HEK293T (cell line): Measurements from ENCODE around the gene LCORL.

ENCODE experiments used
- ARNT ChIP-seq: fragments of 450-650 bp; IDR thresholded peaks from 2 replicates; pipeline ENCODE4 v1.6.1; 2017; ENCODE audit warnings: mild to moderate bottlenecking
- BHLHE40 ChIP-seq: fragments of 450-650 bp; IDR thresholded peaks from 2 replicates; pipeline ENCODE4 v1.6.1; 2016; ENCODE audit warnings: mild to moderate bottlenecking, moderate library complexity, borderline replicate concordance
- CTBP1 ChIP-seq: fragments of 450-650 bp; IDR thresholded peaks from 2 replicates; pipeline ENCODE4 v1.6.1; 2016; ENCODE audit warnings: borderline replicate concordance
- FOXA1 ChIP-seq: fragments of 450-650 bp; IDR thresholded peaks from 2 replicates; pipeline ENCODE4 v1.6.1; 2016; ENCODE audit warnings: mild to moderate bottlenecking
- FOXK2 ChIP-seq: fragments of 450-650 bp; IDR thresholded peaks from 2 replicates; pipeline ENCODE4 v1.6.1; 2016; ENCODE audit warnings: mild to moderate bottlenecking
- FOXM1 ChIP-seq: fragments of 450-650 bp; IDR thresholded peaks from 2 replicates; pipeline ENCODE4 v1.6.1; 2017; ENCODE audit warnings: mild to moderate bottlenecking, borderline replicate concordance
- HDGF ChIP-seq: fragments of 450-650 bp; IDR thresholded peaks from 2 replicates; pipeline ENCODE4 v1.6.1; 2017; ENCODE audit warnings: antibody characterized with exemption, borderline replicate concordance
- LEF1 ChIP-seq: fragments of 450-650 bp; IDR thresholded peaks from 2 replicates; pipeline ENCODE4 v1.6.1; 2017; ENCODE audit warnings: mild to moderate bottlenecking, borderline replicate concordance
- NFRKB ChIP-seq: fragments of 450-650 bp; IDR thresholded peaks from 2 replicates; pipeline ENCODE4 v1.6.1; 2016; ENCODE audit warnings: mild to moderate bottlenecking, moderate library complexity
- SP1 ChIP-seq: fragments of 450-650 bp; IDR thresholded peaks from 2 replicates; pipeline ENCODE4 v1.6.1; 2017
- SUZ12 ChIP-seq: fragments of 450-650 bp; IDR thresholded peaks from 2 replicates; pipeline ENCODE4 v1.6.1; 2016; ENCODE audit warnings: mild to moderate bottlenecking
- TARDBP ChIP-seq: fragments of 450-650 bp; IDR thresholded peaks from 2 replicates; pipeline ENCODE4 v1.6.1; 2016

DNA sequence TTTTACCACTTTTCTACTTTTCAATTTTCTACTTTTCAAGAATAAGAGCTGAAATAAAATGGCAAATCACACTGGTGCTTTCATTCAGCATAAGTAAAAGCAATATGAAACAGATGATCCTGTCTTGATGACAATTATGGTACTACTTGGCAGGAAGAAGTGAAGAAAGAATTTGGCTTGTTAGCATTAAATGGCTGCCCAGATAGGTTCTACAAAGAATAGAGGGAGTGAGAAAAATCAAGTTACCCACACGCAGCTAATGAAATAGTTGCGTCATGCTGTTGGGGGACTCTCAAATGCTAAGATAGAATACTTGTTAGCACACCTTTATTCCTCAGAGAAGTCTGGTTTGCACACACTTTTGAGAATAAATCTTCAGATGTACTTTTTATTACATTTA lies 12.5 kb upstream of the LCORL start:
- no peak for TF ChIP-seq ARNT
- no peak for TF ChIP-seq TARDBP
- TF ChIP-seq CTBP1: no peak
- TF ChIP-seq FOXM1: no peak
- TF ChIP-seq FOXK2: no peak
- no peak for TF ChIP-seq SUZ12
- TF ChIP-seq SP1: no peak
- no peak for TF ChIP-seq FOXA1
- TF ChIP-seq LEF1: no peak
- no peak for TF ChIP-seq HDGF
- TF ChIP-seq BHLHE40: no peak
- no peak for TF ChIP-seq NFRKB
